IMR-90 (cell line): ENCODE data around the gene GRIK3. TPM values are rescaled to one million over a fixed set of nuclear protein-coding genes. Genes with fewer than 3 reads are reported as not detected.
A peak's percentile ranks its signal among the peaks of the same experiment; 100 is the strongest.

Experiments
- ATAC-seq: fragments of 200-7000 bp; cut with Tn5 transposase; 2 replicates; pipeline ENCODE4 v1.9.1; 2020; ENCODE audit warnings: low read depth, mild to moderate bottlenecking, moderate library complexity
- BruUV-seq: library from RNA; stranded (reverse); fragments of 400-500 nt; replicated peaks from 2 replicates; lab custom pipeline; 2021; lab: Mats Ljungman, UMichigan
- CTCF ChIA-PET: fragments of 300-600 bp; formaldehyde crosslinking; extraction: SDS; loops from one replicate; lab custom pipeline; 2021; ENCODE audit warnings: antibody characterized with exemption; lab: Yijun Ruan, JAX
- POLR2A ChIA-PET: fragments of 300-600 bp; sonication (Branson Sonifier 250); formaldehyde crosslinking; loops from one replicate; lab custom pipeline; 2022; ENCODE audit warnings: antibody characterized with exemption; ENCODE audit not compliant: unreplicated experiment; lab: Charles Lee
- DNase-seq: peaks from one replicate; pipeline ENCODE4 v3.0.0; 2013
- H2AFZ ChIP-seq: replicated peaks from 2 replicates; pipeline ENCODE3; 2013; ENCODE audit warnings: low read length, mild to moderate bottlenecking; ENCODE audit not compliant: poor library complexity
- H2AK5ac ChIP-seq: 2 replicates; pipeline ENCODE4 v1.6.1; 2013; ENCODE audit warnings: low read depth, low read length, inconsistent platforms
- H2AK9ac ChIP-seq: replicated peaks from 2 replicates; pipeline ENCODE3; 2013; ENCODE audit warnings: mild to moderate bottlenecking, low read depth, low read length, moderate library complexity; ENCODE audit not compliant: poor library complexity
- H2BK120ac ChIP-seq: 2 replicates; pipeline ENCODE4 v1.6.1; 2013; ENCODE audit warnings: low read depth, low read length, inconsistent platforms
- H2BK15ac ChIP-seq: 3 replicates; pipeline ENCODE4 v1.6.1; 2013; ENCODE audit warnings: low read depth, low read length, inconsistent platforms
- H2BK20ac ChIP-seq: 2 replicates; pipeline ENCODE4 v1.6.1; 2013; ENCODE audit warnings: low read depth, mild to moderate bottlenecking, inconsistent platforms, low read length, moderate library complexity
- H2BK5ac ChIP-seq: 2 replicates; pipeline ENCODE4 v1.6.1; 2013; ENCODE audit warnings: mild to moderate bottlenecking, low read depth, low read length, inconsistent platforms; ENCODE audit not compliant: poor library complexity, severe bottlenecking
- H3K14ac ChIP-seq: replicated peaks from 2 replicates; pipeline ENCODE4 v1.6.1; 2013; ENCODE audit warnings: low read depth, low read length, inconsistent platforms
- H3K18ac ChIP-seq: 2 replicates; pipeline ENCODE4 v1.6.1; 2013; ENCODE audit warnings: low read depth, low read length, control low read depth
- H3K23ac ChIP-seq: 2 replicates; pipeline ENCODE4 v1.6.1; 2013; ENCODE audit warnings: low read depth, low read length, inconsistent platforms
- H3K27ac ChIP-seq: 2 replicates; pipeline ENCODE4 v1.5.1; 2013; ENCODE audit warnings: mild to moderate bottlenecking, control low read depth, low read length; ENCODE audit not compliant: insufficient read depth
- H3K27me3 ChIP-seq: 2 replicates; pipeline ENCODE4 v1.6.1; 2013; ENCODE audit warnings: low read length; ENCODE audit not compliant: control insufficient read depth, insufficient read depth
- H3K36me3 ChIP-seq: 2 replicates; pipeline ENCODE4 v1.6.1; 2013; ENCODE audit warnings: low read length, mixed read lengths; ENCODE audit not compliant: control insufficient read depth, insufficient read depth
- H3K4ac ChIP-seq: 2 replicates; pipeline ENCODE4 v1.6.1; 2013; ENCODE audit warnings: low read depth, low read length, inconsistent platforms
- H3K4me1 ChIP-seq: 2 replicates; pipeline ENCODE4 v1.6.1; 2013; ENCODE audit warnings: low read length, mixed read lengths; ENCODE audit not compliant: control insufficient read depth, insufficient read depth
- H3K4me2 ChIP-seq: 2 replicates; pipeline ENCODE4 v1.6.1; 2013; ENCODE audit warnings: low read depth, mild to moderate bottlenecking, control low read depth, low read length, moderate library complexity
- H3K4me3 ChIP-seq: 2 replicates; pipeline ENCODE4 v1.5.1; 2013; ENCODE audit warnings: low read depth, mild to moderate bottlenecking, control low read depth, low read length, moderate library complexity; ENCODE audit not compliant: insufficient read depth
- H3K56ac ChIP-seq: 2 replicates; pipeline ENCODE4 v1.6.1; 2013; ENCODE audit warnings: low read length, inconsistent platforms; ENCODE audit not compliant: insufficient read depth; ENCODE audit errors: extremely low read depth
- H3K79me1 ChIP-seq, 2 experiments: 2 replicates each; pipeline ENCODE4 v1.6.1; 2013; ENCODE audit warnings: low read length in 2 of 2, inconsistent platforms in 1 of 2, low read depth in 1 of 2
- H3K9ac ChIP-seq: 2 replicates; pipeline ENCODE4 v1.6.1; 2013; ENCODE audit warnings: low read depth, low read length, control low read depth
- H3K9me1 ChIP-seq: 2 replicates; pipeline ENCODE4 v1.6.1; 2013; ENCODE audit warnings: low read length, inconsistent platforms; ENCODE audit not compliant: insufficient read depth
- H3K9me3 ChIP-seq: 2 replicates; pipeline ENCODE4 v1.6.1; 2013; ENCODE audit warnings: low read length; ENCODE audit not compliant: control insufficient read depth, insufficient read depth
- H4K20me1 ChIP-seq: 2 replicates; pipeline ENCODE4 v1.6.1; 2013; ENCODE audit warnings: low read length, inconsistent platforms; ENCODE audit not compliant: insufficient read depth
- H4K5ac ChIP-seq: 2 replicates; pipeline ENCODE4 v1.6.1; 2013; ENCODE audit warnings: mild to moderate bottlenecking, low read depth, low read length, control low read depth
- H4K8ac ChIP-seq, 2 experiments: 2 replicates each; pipeline ENCODE4 v1.6.1; 2013; ENCODE audit warnings: low read depth in 2 of 2, low read length in 2 of 2, control low read depth in 1 of 2, inconsistent platforms in 1 of 2
- H4K91ac ChIP-seq: 2 replicates; pipeline ENCODE4 v1.6.1; 2013; ENCODE audit warnings: low read depth, low read length, inconsistent platforms; ENCODE audit not compliant: insufficient read depth
- BHLHE40 ChIP-seq: fragments of 150-350 bp; IDR thresholded peaks from 2 replicates; pipeline ENCODE4 v1.6.1; 2016; ENCODE audit warnings: mild to moderate bottlenecking, low read depth, low read length
- CTCF ChIP-seq: conservative IDR thresholded peaks from 2 replicates; pipeline ENCODE4 v1.5.1; 2012; ENCODE audit warnings: mild to moderate bottlenecking, low read depth, low read length, improper control_type of control experiment
- FOS ChIP-seq: fragments of 150-350 bp; IDR thresholded peaks from 2 replicates; pipeline ENCODE4 v1.6.1; 2016; ENCODE audit warnings: low read depth, low read length
- MAZ ChIP-seq: IDR thresholded peaks from 2 replicates; pipeline ENCODE4 v1.6.1; 2012; ENCODE audit warnings: low read depth, mild to moderate bottlenecking, low read length, improper control_type of control experiment, moderate library complexity, borderline replicate concordance
- NFE2L2 ChIP-seq: fragments of 150-350 bp; IDR thresholded peaks from 2 replicates; pipeline ENCODE4 v1.6.1; 2016; ENCODE audit warnings: low read depth, mild to moderate bottlenecking, low read length
- RAD21 ChIP-seq: IDR thresholded peaks from 2 replicates; pipeline ENCODE4 v1.6.1; 2012; ENCODE audit warnings: low read length, improper control_type of control experiment
- RCOR1 ChIP-seq: IDR thresholded peaks from 2 replicates; pipeline ENCODE4 v1.6.1; 2012; ENCODE audit warnings: mild to moderate bottlenecking, low read length, improper control_type of control experiment; ENCODE audit not compliant: insufficient replicate concordance
- RFX5 ChIP-seq: IDR thresholded peaks from 2 replicates; pipeline ENCODE4 v1.8.0; 2012; ENCODE audit warnings: low read depth, mild to moderate bottlenecking, low read length, moderate library complexity
- SMC3 ChIP-seq: fragments of 150-350 bp; IDR thresholded peaks from 2 replicates; pipeline ENCODE4 v1.6.1; 2016; ENCODE audit warnings: low read depth, mild to moderate bottlenecking, antibody characterized with exemption, low read length, moderate library complexity
- dilution Hi-C: fragments of 300-500 bp; cut with HindIII; formaldehyde crosslinking; loops from one replicate; pipeline ENCODE4 v1.14.3; 2018; ENCODE audit warnings: low sequenced_read_pairs; ENCODE audit not compliant: unreplicated experiment
- in situ Hi-C: fragments of 300-500 bp; cut with MboI; formaldehyde crosslinking; loops from 3 replicates; pipeline ENCODE4 v1.14.3; 2019; ENCODE audit warnings: low sequenced_read_pairs, inconsistent platforms, mixed read lengths
- intact Hi-C: fragments of 100-400 bp; cut with micrococcal nuclease; formaldehyde crosslinking; loops from 2 replicates; pipeline ENCODE4 v1.10.0; 2022
- polyA plus RNA-seq, 3 experiments: library from polyadenylated mRNA; depleted of rRNA; stranded (reverse); fragments of >200 nt; gene quantifications; 2 replicates each; pipeline ENCODE4 v1.2.3, GENCODE V29; 2012; ENCODE audit warnings: low replicate concordance in 1 of 3
- total RNA-seq: library from RNA; depleted of rRNA; stranded (reverse); fragments of >200 nt; gene quantifications from 2 replicates; pipeline ENCODE4 v1.2.3, GENCODE V29; 2012
- TF ChIP-seq, protein P1 (sequence below): fragments of 150-350 bp; IDR thresholded peaks from 2 replicates; pipeline ENCODE4 v1.6.1; 2017; ENCODE audit warnings: mild to moderate bottlenecking, antibody characterized with exemption, low read length, low read depth

GRIK3 gene
- total and polyA plus RNA-seq, 2 of the 4 experiments (the other 2 are of a cell fraction) = not detected

DNA sequence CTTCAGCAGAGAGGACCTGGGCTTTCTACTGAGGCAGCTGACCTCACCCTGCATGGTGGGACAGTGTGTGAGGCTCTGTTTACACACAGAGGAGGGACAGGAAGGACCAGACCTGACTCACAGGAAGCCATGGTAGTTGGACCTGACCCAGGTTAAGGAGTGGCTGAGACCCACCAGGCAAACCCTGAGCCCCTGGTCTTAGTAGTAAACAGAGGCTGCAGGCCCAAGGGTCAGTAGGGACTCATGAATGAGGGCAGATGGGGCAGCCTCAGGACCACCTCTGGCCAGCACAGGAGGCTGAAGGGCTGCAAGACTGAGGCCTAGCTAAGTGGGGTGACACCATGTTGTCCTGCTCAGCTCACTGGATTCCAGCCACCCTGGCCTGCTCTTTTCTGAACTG lies 273.2 kb downstream of the GRIK3 start:
- H3K9me1 ChIP-seq = no peaks in the 10 kb centered on the region
- TF ChIP-seq CTCF = no peak
- no peak for TF ChIP-seq RFX5
- no peak for TF ChIP-seq MAZ
- TF ChIP-seq RAD21 = no peak
- no peak for TF ChIP-seq BHLHE40
- TF ChIP-seq NFE2L2 = no peak
- no peak for TF ChIP-seq SMC3
- TF ChIP-seq, protein P1, sequence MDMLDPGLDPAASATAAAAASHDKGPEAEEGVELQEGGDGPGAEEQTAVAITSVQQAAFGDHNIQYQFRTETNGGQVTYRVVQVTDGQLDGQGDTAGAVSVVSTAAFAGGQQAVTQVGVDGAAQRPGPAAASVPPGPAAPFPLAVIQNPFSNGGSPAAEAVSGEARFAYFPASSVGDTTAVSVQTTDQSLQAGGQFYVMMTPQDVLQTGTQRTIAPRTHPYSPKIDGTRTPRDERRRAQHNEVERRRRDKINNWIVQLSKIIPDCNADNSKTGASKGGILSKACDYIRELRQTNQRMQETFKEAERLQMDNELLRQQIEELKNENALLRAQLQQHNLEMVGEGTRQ = no peak
- TF ChIP-seq FOS = no peak
- no peak for TF ChIP-seq RCOR1
- H3K4me1 ChIP-seq = no peaks in the 10 kb centered on the region
- H2BK5ac ChIP-seq = no peak overlapping the region
- no peak overlapping the region for H2BK120ac ChIP-seq
- no peaks in the 10 kb centered on the region; the same call in 1 of the 2 replicates for H3K27me3 ChIP-seq
- no peaks in the 10 kb centered on the region for H3K36me3 ChIP-seq
- dilution Hi-C loops (no loop called here), in situ Hi-C loops (no loop called here), intact Hi-C loops (no loop called here)
- H3K9me3 ChIP-seq = no peaks in the 10 kb centered on the region
- H3K4ac ChIP-seq = no peak overlapping the region
- no peak overlapping the region for H2BK20ac ChIP-seq
- ChIA-PET POLR2A (no interaction called here), CTCF (no interaction called here)
- no peak overlapping the region for H4K5ac ChIP-seq
- DNase-seq = no peak
- ATAC-seq = no peak
- no peak overlapping the region for H2AK9ac ChIP-seq
- H3K18ac ChIP-seq = no peak overlapping the region
- no peak overlapping the region for H3K4me3 ChIP-seq
- no peaks in the 10 kb centered on the region for H3K79me1 ChIP-seq
- H3K14ac ChIP-seq = no peak overlapping the region
- BruUV-seq = no TSS peak
- no peak overlapping the region for H3K9ac ChIP-seq
- H3K4me2 ChIP-seq = no peak overlapping the region
- no peaks in the 10 kb centered on the region for H4K20me1 ChIP-seq
- H2AFZ ChIP-seq = peak overlapping the region; percentile 51
- H2BK15ac ChIP-seq = no peak overlapping the region
- no peak overlapping the region for H3K56ac ChIP-seq
- no peak overlapping the region for H3K27ac ChIP-seq
- no peak overlapping the region for H4K91ac ChIP-seq
- no peak overlapping the region for H2AK5ac ChIP-seq
- H4K8ac ChIP-seq = no peak overlapping the region
- H3K23ac ChIP-seq = no peak overlapping the region
